DMS 273 treated with DMSO at 0.1 percent for 48 hours (cell line): ENCODE data around the gene N4BP3.

ENCODE experiments used
- DNase-seq: peaks from one replicate; lab custom pipeline; 2025; lab: John Stamatoyannopoulos, UW

The N4BP3 gene

GRCh38 chr5:178150977-178151734, 37.8 kb downstream of the N4BP3 start:
- no peak for DNase-seq

- no peak for DNase-seq
These were observed 39.4 kb downstream of the N4BP3 start for GRCh38 chr5:178152491-178153444.

GRCh38 chr5:178153530-178154340, 40.4 kb downstream of the N4BP3 start, which contains the start of gene NHP2:
TSS of gene NHP2 (minus strand) at chr5:178153885. CDS start at chr5:178153817, 68 bp downstream.
- DNase-seq = peak; percentile 93

GRCh38 chr5:178155065-178155464, 41.7 kb downstream of the N4BP3 start:
- no peak for DNase-seq

- no peak for DNase-seq
These were observed 46.8 kb downstream of the N4BP3 start for GRCh38 chr5:178160176-178160575.

- DNase-seq = no peak
These were observed 49.1 kb downstream of the N4BP3 start for GRCh38 chr5:178162481-178162880.

GRCh38 chr5:178163772-178164735, 50.7 kb downstream of the N4BP3 start:
- DNase-seq = peak; percentile 75

- no peak for DNase-seq
These were observed 52.2 kb downstream of the N4BP3 start for GRCh38 chr5:178165581-178165980.

GRCh38 chr5:178170455-178170854, 57.1 kb downstream of the N4BP3 start:
- DNase-seq = no peak

- no peak for DNase-seq
These were observed 61.1 kb downstream of the N4BP3 start for GRCh38 chr5:178174456-178174855.
